ENCODE results near the gene FFAR1.

GRCh38 chr19:35334144-35334753 is 13.5 kb upstream of the FFAR1 start:
- TF ChIP-seq SIX5 (IDR thresholded peaks at IDR 0.05; ENCODE audit: low read depth, low read length) (no peak), CTCF (IDR thresholded peaks at IDR 0.05; ENCODE audit: control extremely low read depth in 1 of 3, insufficient read depth in 1 of 3, low read depth in 1 of 3, low read length in 3 of 3) (no peak), JUN (IDR thresholded peaks at IDR 0.05; ENCODE audit: low read depth, low read length) (no peak), POLR2A (IDR thresholded peaks at IDR 0.05; ENCODE audit: control extremely low read depth in 1 of 2, low read depth in 2 of 2, low read length in 2 of 2) (no peak), MAX (IDR thresholded peaks at IDR 0.05) (no peak), TBP (IDR thresholded peaks at IDR 0.05; ENCODE audit: low read depth, low read length) (no peak), EZH2 (IDR thresholded peaks at IDR 0.05; ENCODE audit: low read depth, low read length, severe bottlenecking) (no peak), RBBP5 (IDR thresholded peaks at IDR 0.05; ENCODE audit: borderline replicate concordance, low read depth, low read length) (no peak), RXRA (IDR thresholded peaks at IDR 0.05; ENCODE audit: insufficient read depth, low read depth, low read length) (no peak), CHD2 (IDR thresholded peaks at IDR 0.05; ENCODE audit: low read length) (no peak)
